GM19035 (cell line): ENCODE data around the gene TACR2.

Experiments
- ATAC-seq: cut with Tn5 transposase; IDR thresholded peaks from one replicate; pipeline ENCODE4 v1.9.1; 2021; ENCODE audit not compliant: unreplicated experiment

TACR2 gene

GRCh38 chr10:69376662-69377061 is 40.1 kb downstream of the TACR2 start:
- ATAC-seq: no peak

- no peak for ATAC-seq
Measured at GRCh38 chr10:69375307-69376151, 41.2 kb downstream of the TACR2 start.

DNA sequence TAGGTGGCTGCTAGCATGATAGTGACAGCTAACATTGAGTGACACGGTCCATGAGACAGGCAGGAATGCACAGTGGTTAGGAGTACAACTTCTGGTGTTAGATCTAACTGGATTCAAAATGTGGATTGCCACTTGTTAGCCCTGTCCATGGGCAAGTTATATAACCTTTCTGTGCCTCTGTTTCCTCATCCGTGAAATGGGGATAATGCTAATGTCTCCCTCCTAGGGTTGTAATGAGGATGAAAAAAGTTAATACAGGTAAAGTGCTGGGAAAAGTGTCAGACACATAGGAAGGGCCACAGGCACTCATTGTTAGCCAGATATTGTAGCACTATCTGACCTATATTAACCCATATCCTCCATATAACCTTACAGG is 41.8 kb downstream of the TACR2 start:
- no peak for ATAC-seq

DNA sequence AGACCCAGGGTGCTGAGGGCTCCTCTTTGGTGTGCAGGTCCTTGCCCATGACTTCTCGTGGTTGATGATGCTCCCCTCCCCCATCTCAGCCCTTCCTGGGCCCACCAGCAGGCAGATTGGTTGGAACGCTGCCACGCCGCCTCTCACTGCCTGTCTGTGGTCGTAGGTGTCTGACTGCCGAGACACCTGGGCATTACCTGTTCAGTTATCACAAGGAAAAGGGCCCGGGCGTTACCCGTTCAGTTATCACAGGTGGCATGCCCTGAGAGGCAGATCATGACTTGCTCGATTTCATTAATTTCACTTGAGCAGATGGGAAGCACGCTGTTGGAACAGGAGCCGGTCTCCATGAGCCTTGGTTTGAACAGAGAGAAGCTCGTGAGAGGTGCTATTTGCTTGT is 42.5 kb downstream of the TACR2 start:
- no peak for ATAC-seq

DNA sequence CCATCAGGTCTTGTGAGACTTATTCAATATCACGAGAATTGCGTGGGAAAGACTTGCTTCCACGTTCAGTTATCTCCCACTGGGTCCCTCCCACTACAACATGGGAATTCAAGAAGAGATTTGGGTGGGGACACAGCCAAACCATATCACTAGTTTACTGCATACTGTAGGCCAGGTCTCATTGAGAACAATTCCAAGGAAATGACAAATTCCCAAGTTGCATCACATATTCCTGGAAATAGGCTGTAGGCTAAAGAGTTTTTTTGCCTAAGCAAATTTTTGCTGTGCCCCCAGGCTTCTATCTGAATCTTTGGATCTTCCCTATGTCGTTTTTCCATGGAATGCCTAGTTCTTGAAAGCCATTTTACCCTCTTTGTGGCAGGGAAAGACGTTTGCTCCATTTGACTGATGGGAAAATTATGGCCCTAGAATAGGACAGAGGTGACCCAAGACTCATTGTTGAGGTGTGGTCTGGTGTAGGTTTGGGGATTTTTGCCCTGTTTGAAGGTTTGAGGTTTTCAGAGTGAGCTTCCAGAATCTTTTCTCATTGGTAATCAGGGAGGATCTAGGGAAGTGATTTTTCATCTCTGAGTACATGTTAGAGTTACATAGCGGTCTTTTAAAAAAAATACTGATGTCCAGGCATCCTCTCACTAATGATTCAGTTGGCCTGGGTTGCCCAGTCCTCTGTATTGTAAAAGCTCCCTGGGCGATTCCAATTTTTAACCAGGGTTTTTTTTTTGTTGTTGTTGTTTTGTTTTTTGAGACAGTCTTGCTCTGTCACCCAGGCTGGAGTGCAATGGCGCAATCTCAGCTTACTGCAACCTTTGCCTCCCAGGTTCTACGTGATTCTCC is 44.4 kb downstream of the TACR2 start:
- no peak for ATAC-seq

DNA sequence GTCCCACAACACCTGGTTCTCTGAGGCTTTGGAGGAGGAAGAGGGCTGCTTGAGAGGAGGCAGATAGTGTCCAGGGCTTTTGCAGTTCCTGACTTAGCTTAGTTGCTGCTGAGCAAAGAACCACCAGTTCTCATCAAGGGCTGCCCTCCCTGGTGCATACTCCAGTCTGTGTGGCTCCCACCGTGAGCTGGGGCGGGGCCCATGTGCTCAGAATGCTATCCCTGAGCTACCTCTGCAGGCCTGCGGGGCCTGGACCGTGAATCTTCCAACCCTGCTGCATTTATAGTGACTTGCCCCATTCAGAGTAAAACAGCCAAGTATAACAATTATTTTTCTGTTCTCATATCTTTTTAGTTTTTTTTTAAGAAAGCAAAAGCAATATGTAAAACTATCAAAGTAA is 49.2 kb downstream of the TACR2 start:
- ATAC-seq: no peak

- no peak for ATAC-seq
Measured at GRCh38 chr10:69366738-69367137, 50.0 kb downstream of the TACR2 start.

GRCh38 chr10:69364232-69364940 is 52.3 kb downstream of the TACR2 start:
- ATAC-seq: no peak

GRCh38 chr10:69363666-69364065 is 53.1 kb downstream of the TACR2 start:
- ATAC-seq: no peak

DNA sequence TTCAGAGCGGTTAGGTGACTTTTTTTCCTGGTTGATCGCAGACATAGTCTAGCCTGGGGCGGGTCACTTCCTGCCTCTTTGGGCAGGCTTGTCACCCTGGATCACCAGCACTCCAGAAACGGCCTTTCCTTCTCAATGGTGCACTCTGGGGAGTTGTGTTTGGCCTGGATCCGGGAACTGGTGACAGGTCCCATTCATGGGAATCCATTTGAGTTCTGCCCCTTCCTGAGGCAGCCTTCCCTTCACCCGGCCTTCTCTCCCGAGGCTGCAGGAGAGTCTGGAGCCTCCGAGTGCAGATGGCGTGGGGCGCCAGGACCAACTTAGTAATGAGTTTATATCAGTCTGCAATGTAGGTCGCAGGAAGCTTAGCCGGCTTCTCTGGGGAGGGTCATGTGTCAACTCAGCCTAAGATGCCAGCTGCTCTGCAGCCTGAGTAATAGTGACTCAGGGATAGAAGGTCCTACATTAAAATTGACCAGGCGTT is 54.2 kb downstream of the TACR2 start:
- ATAC-seq: no peak

GRCh38 chr10:69361303-69361614 is 55.5 kb downstream of the TACR2 start:
- ATAC-seq: no peak

DNA sequence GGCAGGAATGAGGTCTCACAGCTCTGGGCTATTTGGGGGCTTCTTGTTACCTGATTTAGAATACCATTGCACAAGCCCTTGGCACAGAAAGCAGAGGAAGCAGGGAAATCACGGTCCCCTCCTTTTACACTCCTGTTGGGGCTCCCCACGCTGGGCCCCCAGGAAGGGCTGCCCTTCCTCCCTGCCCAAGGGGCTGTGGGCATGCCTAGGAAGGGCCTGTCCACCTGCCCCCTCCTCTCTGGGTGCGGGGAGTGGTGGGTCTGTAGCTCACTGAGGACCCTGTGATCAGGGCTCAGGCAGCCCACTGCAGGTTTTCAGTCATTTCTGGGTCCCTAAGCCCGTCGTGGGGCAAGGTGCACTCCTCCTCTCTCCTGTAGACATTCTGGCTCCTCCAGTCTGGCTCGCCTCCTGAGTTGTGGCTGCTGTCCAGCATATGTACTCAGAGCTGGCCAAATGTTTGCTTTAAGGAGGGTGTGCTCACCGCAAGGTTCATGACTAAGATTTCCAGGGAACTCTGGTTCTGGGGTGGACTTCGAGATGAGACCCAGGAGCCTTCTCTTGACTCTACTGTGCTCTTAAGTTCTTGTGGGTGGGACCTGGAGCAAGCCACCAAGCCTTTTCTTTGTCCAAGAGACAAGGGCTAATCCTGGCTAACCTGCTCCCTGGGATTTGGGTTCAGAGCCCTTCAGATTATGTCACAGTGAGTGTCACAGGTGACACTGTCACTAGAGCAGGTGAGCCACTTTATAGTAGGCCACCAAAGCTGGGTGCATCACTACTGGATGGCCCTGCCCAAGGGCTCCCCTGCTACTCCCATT is 56.0 kb downstream of the TACR2 start:
- ATAC-seq: no peak

DNA sequence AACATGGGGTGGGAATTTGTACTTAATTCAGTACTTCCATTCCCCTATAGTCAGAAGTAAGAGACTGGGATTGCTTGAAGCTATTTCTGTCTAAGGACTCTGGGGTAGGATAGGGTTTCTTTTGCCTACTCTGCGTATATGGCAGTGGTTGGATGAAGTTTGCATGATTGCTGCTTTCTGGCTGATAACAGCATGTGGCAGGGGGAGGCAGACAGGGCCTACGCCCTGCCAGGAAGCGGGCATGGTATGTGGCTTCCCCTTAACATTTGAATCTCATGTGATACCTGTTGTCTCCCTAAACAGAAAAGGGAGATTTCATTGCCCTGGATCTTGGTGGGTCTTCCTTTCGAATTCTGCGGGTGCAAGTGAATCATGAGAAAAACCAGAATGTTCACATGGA is 57.1 kb downstream of the TACR2 start:
- no peak for ATAC-seq

DNA sequence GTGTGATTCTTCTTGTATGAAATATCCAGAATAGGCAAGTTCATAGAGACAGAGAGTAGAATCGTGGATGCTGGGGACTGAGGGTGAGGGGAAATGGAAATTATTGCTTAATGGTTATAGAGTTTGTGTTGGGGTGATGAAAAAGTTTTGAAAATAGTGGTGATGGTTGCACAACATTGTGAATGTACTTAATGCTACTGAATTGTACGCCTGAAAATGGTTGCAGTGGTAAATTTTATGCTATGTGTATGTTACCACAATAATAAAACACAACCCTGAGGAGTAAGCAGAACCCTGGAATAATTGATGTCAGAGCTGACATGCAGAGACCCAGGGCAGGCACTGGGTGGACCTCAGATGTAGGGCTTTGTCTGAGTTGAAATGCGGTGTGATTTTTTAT is 57.6 kb downstream of the TACR2 start:
- no peak for ATAC-seq

DNA sequence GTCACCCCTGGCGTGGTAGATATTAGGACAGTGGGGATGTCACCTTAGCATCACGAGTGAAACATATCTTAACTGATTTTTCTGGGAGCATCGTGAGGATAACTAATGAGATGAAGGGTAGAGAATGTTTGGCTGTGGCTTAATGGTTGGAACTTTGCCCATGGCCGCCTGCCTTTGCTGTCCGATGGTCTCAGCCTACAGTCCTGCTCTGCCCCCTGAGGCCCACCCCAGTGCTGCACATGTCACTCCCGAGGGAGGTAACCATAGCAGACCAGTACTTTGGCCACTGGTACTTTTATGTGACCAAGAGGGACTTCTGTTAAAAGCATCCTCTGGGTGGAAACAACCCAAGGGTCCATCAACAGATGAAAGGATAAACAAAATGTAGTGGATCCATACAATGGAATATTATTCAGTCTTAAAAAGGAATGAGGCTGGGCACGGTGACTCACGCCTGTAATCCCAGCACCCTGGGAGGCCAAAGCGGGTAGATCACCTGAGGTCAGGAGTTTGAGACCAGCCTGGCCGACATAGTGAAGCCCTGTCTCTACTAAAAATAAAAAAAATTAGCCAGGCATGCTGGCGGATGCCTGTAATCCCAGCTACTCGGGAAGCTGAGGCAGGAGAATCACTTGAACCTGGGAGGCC is 58.4 kb downstream of the TACR2 start:
- no peak for ATAC-seq

DNA sequence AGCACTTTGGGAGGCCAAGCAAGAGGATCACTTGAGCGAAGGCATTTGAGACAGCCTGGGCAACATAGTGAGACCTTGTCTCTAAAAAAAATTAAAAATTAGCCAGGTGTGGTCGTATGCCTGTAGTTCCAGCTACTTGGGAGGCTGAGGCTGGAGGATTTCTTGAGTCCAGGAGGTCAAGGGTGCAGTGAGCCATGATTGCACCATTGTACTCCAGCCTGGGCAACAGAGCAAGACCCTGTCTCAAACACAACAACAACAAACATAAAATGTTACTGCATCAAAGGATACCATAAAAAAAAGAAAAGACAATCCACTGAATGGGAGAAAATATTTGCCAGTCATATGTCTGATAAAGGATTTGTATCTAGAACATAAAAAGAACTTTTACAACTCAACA is 60.5 kb downstream of the TACR2 start:
- no peak for ATAC-seq

GRCh38 chr10:69353977-69354635 is 62.6 kb downstream of the TACR2 start:
- no peak for ATAC-seq
